GM13977 (cell line): ENCODE data around the gene DCAF11.
A peak's percentile ranks its signal among the peaks of the same experiment; 100 is the strongest.

Source experiments
- DNase-seq: peaks from one replicate; pipeline ENCODE4 v3.0.0; 2012; ENCODE audit warnings: low spot score
- in situ Hi-C: fragments of 300-500 bp; cut with MboI; formaldehyde crosslinking; loops from one replicate; pipeline ENCODE4 v1.12.0; 2022; ENCODE audit warnings: low sequenced_read_pairs, low pct_unique_long_range_greater_than_20kb, mixed read lengths, inconsistent platforms; ENCODE audit not compliant: unreplicated experiment
- TF ChIP-seq, protein P1 (sequence below): IDR thresholded peaks from 2 replicates; pipeline ENCODE4 v1.5.1; 2012; ENCODE audit warnings: mild to moderate bottlenecking, control low read depth; ENCODE audit not compliant: insufficient read depth; ENCODE audit errors: extremely low read depth, missing control alignments

The DCAF11 gene

DNA sequence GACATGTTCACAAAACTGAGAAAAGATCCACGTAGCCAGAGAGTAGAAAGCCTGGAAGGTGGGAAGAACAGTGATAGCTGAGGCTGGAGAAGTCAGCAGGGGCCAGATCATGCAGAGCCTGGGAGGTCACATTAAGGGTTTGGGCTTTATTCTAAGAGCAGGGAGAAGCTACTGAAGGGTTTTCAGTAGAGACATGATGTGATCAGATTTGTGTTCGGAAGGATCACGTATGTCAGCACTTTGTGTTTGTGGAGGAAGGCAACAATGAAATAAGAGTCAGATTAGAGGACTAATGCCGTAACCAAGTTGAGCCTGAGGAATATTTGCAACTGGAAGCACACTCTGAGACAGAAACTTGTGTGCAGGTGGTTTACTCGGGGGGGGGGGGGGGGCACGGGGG lies 24.7 kb upstream of the DCAF11 start:
- DNase-seq: no peak
- TF ChIP-seq, protein P1, sequence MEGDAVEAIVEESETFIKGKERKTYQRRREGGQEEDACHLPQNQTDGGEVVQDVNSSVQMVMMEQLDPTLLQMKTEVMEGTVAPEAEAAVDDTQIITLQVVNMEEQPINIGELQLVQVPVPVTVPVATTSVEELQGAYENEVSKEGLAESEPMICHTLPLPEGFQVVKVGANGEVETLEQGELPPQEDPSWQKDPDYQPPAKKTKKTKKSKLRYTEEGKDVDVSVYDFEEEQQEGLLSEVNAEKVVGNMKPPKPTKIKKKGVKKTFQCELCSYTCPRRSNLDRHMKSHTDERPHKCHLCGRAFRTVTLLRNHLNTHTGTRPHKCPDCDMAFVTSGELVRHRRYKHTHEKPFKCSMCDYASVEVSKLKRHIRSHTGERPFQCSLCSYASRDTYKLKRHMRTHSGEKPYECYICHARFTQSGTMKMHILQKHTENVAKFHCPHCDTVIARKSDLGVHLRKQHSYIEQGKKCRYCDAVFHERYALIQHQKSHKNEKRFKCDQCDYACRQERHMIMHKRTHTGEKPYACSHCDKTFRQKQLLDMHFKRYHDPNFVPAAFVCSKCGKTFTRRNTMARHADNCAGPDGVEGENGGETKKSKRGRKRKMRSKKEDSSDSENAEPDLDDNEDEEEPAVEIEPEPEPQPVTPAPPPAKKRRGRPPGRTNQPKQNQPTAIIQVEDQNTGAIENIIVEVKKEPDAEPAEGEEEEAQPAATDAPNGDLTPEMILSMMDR: no peak
- in situ Hi-C loops: loop anchor here (25.0 kb wide), 1 partner anchor 103 kb away; the partner anchor contains the start of gene DHRS4L2

DNA sequence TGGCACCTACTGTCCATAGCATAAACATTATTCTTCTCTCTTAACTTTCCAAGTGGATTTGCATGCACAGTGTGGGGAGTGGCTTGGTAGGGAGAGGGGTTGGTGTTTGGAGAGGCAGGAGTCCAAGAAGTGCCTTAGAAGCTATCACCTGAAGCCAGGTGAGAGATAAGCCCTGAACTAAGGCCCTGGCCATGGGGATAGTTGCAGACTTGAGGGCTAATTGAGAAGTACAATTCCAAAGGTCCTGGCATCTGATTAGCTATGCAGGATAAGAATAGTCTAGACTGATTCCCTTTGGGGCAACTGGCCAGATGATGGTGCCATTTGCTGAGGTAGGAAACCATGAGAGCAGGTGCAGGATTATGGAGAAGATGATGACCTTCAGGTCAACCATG lies 22.5 kb upstream of the DCAF11 start:
- DNase-seq: no peak
- TF ChIP-seq, protein P1: no peak
- in situ Hi-C loops: loop anchor here (25.0 kb wide), 1 partner anchor 105 kb away; the partner anchor contains the start of gene DHRS4L2

DNA sequence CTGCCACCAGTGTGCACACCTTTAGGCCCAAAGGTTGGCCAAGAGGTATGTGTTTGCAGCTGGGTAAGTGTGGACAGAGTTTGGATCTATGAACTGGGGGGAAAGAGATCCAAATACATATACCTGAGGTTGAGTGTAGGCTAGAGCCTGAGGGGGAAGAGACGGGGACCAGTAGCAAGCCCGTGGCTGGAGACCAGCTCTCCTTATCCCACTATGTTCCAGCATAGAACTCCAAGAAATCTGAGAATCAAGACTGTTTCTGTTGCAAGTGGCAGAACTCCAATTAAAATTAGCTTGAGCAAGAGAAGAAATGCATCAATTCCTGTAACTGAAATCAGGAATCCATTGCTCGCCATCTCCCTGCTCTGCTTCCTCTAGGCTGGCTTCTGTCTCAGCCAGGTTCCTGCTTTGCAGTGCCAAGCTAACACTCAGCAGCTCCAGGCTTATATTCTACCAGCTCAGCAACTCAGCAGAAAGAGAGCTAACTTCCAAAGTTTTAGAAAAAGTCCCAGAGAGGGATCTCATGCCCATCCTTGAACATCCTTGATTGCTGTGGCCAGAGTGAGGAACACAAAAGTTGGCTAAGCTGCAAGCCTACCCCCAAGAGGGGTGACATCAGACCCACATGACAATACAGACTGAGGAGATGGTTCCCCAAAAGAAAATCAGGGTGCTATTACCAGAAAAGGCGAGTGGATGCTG lies 21.9 kb upstream of the DCAF11 start:
- in situ Hi-C loops: loop anchor here (25.0 kb wide), 1 partner anchor 105 kb away; the partner anchor contains the start of gene DHRS4L2

DNA sequence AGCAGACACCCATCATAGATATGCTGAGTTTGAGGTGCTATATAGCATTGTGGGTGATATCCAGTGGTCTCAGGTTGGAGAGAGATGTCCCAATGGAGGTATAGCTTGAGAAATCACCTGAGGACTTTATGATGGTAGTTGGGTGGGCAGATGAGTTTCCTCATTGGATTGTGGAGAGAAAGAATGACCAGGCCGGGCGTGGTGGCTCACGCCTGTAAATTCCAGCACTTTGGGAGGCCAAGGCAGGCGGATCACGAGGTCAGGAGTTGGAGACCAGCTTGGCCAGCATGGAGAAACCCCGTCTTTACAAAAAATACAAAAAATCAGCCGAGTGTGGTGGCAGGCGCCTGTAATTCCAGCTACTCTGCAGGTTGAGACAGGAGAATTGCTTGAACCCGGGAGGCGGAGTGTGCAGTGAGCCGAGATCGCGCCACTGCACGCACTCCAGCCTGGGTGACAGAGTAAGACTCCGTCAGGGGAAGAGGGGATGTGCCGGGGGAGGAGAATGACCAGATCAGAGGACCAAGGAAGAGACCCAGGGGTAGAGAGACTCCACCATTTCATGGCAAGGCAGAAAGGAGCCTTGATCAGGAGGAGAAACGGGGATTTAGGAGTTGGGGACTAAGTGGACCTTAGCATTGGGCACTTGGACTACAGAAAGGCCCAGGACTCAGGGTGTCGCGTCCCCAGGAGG lies 21.2 kb upstream of the DCAF11 start:
- DNase-seq: no peak
- TF ChIP-seq, protein P1: no peak
- in situ Hi-C loops: loop anchor here (25.0 kb wide), 1 partner anchor 106 kb away; the partner anchor contains the start of gene DHRS4L2

More for the DNA sequence above, 21.9 kb upstream of the DCAF11 start:
- TF ChIP-seq, protein P1: no peak
- no peak for DNase-seq

DNA sequence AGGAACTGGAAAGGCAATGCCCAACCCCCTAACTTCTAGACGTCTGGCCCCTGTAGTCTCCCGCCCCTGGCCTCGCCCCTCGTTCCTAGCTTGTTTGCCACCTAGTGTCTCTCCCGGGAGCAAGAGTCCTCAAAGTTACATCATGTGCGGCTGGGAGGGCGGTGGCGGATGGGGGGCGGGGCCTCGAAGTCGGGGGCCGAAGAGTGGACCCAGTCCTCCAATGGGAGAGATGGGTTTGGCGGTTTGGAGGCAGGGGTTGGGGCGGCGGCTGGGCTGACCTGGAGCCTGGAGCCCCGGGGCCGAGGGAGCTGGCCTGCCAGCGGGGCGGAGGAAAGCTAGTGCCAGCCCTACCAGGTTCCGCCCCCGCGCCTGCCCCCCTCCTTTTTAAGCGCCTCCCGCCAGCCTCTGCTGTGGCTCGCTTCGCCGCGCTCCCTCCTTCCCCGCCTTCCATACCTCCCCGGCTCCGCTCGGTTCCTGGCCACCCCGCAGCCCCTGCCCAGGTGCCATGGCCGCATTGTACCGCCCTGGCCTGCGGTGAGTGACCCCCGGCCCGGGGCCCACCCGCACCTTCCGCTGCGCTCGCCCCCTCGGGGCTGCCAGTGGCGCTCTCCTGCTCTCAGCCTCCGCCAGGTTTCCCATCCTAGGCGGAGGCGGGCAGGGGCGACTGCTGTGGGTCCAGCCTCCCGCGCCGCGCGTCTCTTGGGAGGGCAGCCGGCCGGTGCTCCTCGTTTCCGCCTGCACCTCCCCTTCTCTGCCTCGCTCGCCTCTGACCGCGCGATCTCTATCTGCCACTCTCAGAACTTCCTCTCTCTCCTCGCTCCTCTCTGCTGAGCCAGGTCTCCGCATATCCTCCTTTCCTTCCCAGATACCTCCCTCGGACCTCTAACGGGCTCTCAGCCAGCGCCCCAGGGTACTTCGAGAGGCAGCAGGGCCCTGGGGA lies 20.4 kb upstream of the DCAF11 start, which contains the start of gene PCK2:
PCK2 (plus strand) TSS at position 411 of the 940 bp plus-strand sequence; CDS start at position 506, 95 bp downstream.
- in situ Hi-C loops: loop anchor here (25.0 kb wide), 1 partner anchor 107 kb away; the partner anchor contains the start of gene DHRS4L2
- peak; percentile 92 for DNase-seq
- TF ChIP-seq, protein P1: no peak
